A204.1 (cell line): Measurements from ENCODE around the gene ZNF438.

Source experiments
- FAIRE-seq: peaks from 2 replicates; lab custom pipeline; 2012; peaks lifted over from hg19 to GRCh38; lab: Jason Lieb, UNC

Gene ZNF438

DNA sequence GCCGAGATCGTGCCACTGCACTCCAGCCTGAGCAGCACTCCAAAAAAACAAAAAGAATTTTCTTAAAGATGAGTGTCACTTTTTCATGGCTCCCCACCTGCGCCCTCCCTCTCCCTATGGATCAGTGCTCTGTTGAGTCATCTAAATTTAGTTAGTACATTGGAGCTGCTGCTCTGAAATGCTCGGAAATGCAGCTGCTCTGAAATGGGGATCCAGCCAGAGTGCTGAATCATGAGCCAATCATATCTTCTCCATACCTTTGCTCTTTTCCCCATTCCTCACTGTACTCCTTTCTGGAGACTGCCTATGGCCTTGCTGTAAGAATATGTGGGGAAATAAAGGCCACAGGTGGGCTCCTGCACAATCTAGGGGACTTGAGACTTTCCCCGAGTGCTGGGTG, 188.8 kb downstream of the ZNF438 start:
- no peak for FAIRE-seq

DNA sequence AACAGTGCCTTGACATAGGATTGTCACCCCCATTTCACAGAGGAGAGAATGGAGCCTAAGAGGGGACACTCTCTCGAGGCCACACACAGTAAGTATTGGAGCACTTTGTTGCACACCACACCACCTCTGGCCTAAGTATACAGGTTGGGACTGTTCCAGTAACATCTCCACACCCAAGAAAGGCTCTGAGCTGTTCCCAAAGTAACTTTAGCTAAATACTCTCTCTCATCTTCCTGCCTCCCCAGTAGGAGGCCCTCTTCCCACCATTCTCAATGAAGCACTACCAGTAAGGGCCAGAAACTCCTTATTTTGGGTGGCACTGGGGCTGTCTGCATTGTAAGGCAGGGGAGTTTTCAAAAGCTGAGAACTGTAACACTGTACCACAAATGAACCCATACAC, 189.5 kb downstream of the ZNF438 start:
- no peak for FAIRE-seq

DNA sequence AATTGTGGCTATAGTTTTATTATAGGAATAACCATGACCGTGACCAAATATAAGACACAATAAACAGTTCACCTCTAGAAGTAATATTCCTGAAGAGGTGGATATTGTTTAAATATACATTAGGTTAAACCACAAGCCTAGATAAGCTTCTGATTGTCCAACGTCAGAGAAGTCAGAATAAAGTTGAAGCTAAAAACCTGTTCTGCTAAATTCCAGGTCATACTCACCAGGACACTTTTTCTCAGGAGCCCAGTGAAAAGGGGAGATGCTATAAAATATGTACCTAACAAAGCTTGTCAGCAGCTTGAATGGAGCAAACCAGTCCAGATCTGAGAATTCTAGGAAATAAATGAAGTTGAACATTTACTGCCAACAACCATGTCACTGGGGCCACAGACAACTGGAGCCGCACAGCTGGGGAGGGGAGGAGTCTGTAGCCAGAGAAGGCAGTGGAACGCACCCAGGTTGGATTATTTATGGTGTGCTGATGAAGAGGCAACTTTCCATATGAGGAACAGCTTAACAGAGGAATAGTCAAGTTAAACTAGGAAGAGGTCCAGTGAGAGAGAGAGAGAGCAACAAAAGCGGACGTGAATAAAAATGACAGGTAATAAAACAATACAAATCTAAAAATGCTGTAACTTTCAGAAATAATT, 191.1 kb downstream of the ZNF438 start:
- no peak for FAIRE-seq

DNA sequence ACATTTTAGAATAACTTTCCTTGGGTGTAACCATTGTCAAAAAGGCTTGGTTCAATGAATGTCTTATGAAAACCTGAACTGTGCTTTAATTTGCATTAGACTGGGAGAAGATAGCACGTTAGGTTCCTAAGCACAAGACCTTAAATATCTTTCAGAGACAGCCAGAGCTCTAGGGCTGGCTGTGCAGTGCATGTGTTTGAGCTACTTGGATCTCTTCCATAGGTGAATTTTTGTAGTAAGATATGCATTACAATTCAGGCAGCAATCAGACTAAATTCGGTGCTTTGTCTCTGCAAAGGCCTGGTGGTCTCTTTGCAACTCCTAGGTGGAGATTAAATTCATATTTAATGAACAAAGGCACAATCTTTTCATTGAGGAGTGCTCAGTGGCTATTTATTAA, 192.0 kb downstream of the ZNF438 start:
- FAIRE-seq = no peak

DNA sequence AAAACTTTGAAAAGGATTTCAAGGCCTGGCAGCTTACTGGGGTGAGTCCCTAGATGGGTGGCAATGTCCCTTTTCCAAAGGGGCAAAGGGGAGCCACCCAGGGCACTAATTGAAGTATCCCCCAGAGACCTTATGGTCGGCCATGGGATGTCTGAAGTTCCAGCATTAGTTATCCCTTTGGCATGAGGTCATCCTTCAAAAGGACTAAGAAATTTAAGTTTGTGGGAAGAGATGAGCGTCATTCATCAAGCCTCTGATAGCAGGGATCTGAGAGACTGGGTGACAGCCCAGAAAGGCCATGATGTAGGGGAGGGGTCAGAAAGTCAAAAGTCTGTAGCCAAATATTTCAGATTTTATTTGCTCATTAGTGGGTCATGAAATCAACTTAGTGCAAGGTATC, 195.3 kb downstream of the ZNF438 start:
- no peak for FAIRE-seq

DNA sequence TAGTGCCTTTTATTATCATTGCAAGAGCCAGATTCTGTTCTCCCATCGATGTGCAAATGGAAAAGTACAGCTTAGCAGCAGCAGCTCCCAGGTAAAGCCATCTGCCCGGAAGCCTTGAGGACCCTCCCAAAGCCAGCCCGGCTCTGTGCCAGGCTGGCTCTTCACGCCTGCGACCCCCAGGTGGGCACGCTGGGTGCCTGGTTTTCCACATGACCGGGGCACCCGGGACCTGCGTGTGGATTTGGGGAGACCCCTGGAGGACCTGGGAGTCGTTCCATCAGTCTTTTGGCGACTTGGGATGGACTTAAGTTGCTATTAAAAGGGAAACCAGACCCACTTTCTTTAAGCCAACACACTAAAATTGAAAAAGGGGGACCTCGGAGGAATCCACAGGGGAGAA, 196.5 kb downstream of the ZNF438 start:
- no peak for FAIRE-seq

DNA sequence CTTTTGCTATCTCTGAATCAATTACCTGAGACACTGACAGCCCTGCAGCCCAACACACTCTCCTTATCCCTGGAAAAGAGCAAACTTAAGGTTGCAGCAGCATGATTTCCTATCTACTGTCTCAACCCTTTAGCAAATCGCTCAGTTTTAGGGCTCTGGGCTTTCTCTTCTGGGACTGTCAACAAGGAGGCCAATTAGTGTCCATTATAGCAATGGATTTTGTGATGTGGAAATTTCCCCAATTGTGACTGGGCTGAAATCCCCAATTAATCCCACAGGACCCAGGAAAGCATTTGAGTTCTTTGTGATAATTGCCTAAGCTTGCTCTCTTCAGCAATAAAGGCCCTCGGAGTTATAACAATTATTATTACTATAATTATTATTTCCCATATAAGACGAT, 197.0 kb downstream of the ZNF438 start:
- no peak for FAIRE-seq

DNA sequence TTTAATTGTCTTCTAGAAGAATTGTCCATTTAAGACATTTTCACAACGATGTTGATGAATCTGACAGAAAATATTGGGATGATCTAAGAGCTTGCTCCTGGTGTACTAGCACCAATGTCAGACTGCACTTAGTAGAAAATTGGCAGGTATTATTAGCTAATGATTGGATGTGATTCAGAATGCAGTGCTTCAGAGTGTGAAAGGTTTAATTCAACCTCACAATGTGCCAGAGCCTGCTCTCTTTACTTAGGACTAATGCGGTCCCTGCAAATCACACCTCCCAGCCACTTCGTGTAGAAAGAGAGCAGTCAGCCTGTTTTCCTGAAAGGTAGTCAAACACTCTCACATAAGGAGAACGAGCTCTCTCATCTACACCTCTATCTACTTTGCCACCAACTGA, 197.5 kb downstream of the ZNF438 start:
- no peak for FAIRE-seq

DNA sequence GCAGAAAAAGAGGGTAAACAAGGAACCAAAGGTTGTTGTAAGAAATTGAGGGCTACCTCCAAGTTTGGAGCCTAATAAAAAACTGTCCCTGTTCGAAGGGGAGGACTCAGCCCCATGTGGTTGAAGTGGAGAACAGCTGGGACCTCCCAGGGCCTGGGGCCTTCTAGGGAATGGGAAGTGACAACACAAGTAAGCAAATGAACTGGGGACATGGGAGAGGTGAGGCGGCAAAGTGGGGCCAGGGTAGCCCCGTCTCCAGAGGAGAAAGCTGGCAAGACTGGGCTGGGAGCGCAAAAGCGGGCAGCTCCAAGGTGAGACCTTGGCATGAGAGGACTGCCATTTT, 198.1 kb downstream of the ZNF438 start:
- no peak for FAIRE-seq

DNA sequence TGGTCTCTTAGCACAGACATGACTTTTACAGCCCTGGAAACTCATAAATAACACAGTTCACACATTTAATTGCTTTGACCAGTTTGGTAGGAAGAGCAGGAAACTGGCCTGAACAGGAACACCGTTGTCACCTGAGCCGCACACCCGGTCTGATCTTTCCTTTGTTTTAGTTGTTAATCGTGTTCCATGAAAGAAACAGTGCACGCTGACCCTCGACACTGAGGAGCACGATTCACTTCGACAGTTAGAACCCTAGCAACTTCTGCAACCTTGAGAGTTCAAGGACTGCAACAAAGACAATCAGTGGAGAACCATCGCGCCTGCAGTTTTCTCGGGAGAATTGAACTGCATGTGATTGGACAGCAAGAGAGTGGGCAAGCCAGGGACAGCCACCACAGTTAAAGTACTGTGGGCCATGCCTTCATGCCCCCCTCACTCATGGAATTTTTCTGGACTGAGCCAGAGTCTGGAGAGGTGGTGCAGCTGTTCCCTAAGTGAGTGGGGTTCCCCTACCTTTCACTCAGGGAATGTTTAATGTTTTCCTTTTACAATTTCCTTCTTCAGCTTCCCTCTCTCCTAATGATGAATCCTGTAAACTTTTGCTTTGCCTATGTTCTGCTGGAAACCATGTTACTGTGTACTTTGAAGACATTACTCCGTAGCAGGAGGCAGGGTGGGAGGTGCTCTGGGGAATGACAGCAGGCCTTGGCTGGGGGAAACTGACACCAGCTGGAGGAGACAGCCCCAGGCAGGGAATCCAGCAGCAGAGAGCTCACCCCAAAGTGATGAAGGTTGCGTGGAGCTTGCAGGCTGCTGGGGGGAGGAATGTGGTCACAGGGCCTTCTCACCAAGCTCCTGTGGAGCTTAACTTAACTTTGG, 198.7 kb downstream of the ZNF438 start:
- FAIRE-seq = no peak

DNA sequence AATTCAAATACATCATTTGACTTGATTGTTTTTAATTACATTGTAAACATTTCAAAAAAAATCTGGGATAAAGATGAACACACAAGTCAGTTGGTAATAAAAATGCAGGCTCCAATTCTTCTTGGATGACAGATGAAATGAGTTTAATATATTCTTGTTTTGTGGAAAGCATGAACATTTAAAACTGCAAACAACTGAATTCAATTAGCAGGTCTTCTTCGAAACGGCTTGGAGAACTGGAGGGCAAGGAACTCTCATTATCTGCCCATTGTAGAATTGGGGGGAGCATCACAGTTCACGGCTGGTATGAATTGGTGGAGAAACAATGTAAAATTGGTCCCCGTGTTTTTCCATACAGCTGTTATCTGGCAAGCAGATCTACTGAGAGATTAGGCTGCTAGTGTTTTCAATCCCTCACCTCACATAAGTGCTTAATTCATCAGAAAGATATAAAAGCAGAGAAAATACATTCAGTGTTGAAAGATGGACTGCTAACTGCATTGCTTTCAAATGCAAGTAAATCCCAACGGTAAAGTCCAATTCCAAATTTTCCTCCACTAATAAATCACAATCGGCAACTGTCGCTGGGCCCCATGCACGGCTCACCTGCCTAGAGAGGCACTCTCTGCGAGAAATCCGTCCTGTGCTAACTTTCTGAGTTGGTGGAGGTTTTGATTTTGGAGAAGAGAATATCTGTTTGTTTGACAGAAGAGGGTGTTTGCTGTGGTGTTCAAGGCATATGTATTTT, 199.5 kb downstream of the ZNF438 start:
- FAIRE-seq = no peak

DNA sequence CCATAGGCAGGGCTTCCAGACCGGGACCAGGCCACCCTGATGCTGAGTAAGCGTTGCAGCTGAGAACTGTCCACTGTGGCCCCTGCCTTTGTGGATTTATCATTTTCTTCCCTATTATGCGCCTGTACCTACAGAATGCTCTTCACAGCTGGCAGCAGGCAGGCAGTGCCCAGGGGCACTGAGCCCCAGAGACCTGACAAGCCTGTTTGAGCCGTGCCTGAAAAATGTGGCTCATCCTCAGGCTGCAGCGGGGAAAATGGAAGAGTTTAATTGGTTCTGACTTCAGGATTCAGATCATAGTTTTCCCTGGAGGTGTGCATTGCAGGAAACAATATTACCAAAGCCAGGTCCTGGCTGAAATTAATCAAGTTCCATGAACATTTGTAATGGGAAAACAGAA, 200.2 kb downstream of the ZNF438 start:
- no peak for FAIRE-seq

DNA sequence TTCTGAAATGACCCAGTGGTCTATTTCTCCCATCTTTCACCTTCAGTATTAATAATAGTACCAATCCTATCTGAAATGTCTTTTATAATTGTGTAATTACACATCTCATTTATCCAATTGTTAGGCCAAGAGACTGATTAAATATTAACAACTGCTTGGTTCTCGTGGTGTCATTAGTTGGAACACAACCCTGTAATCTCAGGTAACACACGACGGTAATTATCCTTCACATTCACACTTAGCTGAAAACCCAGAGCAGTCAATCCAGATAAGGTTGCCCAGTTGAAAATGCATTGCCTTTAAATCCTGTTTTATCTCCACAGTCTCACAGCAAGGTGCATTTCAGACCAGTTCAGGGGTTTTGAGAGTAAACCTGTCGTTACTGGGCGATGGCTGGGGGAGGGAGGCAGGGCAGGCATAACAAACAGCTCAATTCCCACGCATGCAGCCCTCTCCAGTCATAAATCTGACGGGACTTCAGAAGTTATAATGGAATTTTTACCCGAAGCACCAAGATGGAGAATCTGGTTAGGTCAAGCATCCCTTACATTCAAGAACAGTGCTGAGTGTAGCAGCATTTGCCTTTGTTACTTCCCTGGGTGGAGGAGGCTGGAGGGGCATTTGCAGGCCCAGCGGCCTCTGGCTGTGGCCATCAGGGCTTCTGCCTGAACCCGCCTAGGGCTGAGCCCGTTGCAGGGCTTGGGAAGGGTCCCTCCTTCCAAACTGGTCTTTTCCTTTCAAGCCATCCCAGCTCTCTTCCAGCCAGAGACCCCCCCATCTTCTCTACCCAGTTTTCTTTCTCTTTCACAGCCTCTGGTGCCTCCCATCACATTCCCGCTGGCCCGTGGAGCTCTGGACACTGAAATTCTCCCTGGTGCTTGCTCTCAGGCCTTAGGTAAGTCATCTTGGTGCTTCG, 201.1 kb downstream of the ZNF438 start:
- FAIRE-seq = no peak

DNA sequence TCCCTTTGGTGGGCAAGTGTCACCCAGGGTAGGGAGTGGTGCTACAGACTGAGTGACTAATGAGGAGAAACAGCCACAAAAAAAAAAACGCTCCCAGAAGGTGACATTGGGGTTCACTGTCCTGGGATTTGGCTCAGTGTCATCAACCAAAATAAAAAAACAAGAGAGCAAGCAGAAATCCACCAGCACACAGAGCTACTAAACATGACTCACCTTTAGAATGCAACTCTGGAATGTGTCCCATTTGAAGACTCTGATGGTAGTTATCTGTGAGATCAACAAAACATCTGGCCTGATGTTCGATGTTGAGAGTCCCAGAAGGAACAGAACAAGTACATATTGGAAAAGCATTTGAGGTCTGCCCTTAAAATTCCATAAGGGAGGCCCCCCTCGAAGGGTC, 201.8 kb downstream of the ZNF438 start:
- no peak for FAIRE-seq

DNA sequence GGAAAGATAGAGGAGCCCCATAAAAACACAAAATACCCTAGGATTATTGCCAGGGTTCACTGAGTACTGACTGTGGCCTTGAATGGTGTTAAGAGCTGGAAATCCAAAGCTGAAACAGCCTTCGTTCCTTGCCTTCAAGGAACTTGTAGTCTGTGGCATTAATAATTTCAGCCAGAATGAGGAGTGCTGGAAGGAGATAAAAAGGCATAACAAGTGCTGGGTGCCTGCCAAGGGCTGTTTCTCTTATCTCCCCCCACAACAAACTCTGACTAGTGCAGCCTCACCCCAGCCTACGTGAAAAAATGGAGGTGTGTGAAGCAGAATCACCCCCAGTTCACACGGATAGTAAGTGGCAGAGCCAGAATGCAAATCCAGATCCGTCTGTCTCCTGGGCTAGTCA, 203.0 kb downstream of the ZNF438 start:
- no peak for FAIRE-seq

DNA sequence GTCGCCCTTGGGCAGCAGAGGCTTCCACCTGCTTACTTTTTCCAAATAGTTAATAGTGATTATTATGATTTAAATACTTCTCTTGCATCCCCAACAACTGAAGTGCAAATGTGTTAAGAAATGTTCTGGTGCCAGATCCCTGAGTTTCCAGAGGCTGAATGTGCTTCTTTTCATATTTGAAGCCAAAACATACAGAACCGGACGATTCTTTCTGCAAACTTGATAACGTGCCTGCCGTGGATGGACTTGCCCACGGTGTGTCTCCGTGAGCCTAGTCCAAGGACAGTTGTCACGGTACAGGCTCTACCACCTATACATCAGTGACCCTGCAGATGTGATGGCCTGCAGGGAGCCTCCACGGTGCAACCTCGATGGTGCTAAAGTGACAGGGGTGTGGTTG, 203.5 kb downstream of the ZNF438 start:
- FAIRE-seq = no peak

DNA sequence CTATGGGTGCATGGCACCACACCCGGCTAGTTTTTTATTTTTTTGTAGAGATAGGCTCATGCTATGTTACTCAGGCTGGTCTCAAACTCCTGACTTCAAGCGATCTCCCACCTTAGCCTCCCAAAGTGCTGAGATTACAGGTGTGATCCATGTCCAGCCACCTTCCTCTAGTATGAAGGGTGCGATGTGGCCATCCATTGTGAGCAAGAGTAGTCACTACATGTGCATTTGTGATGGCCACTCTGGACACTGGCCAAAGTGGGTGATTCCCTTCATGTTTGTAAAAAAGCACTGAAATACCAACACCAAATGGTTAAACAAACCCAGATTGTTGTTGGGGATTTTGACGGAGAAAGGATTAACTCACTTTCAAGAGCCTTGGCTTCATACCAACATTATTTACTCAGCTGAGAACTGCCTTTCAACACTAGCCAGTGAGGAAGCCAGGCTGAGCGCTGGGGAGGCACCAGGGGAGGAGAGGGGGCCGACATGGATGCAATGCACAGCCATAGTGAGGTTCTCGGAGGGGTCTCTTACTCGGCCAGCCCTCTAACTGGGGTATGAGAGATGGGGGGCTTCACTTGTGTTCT, 204.0 kb downstream of the ZNF438 start:
- no peak for FAIRE-seq

DNA sequence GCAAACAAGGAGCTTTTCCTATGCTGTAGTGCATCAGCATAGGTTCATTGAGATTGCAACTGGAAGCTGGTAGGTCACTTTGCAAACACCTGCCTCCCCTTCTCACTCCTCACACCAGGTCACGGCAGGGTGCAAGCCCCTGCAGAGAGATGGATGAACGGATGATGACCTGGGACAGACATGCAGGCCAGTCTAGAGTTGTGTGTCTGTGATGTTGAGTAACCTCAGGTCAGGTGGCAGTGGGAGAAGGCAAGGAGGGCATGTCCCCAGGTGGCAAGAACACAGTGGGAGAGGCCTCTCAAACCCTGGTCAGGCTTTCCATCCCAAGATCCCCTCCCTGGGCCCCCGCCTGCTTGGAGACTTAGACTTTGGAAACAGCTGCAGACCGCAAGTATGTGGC, 205.0 kb downstream of the ZNF438 start:
- no peak for FAIRE-seq

DNA sequence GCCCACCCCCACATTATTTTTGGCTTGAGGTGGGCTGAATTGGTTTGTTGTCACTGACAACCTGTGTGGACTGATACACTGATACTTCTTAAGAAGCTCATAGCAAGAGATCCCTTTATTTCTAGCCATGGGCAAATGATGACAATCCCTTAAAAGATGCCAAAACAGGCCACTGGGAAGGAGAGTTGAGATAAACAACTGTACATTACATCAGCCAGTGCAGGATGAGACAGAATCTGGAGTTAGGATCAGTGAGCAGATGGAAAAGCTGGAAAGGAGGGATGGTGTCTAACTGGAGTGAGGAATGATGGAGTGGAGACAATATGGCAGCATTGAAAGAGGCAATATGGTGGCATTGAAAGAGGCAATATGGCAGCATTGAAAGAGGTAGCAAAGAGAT, 206.2 kb downstream of the ZNF438 start:
- no peak for FAIRE-seq

DNA sequence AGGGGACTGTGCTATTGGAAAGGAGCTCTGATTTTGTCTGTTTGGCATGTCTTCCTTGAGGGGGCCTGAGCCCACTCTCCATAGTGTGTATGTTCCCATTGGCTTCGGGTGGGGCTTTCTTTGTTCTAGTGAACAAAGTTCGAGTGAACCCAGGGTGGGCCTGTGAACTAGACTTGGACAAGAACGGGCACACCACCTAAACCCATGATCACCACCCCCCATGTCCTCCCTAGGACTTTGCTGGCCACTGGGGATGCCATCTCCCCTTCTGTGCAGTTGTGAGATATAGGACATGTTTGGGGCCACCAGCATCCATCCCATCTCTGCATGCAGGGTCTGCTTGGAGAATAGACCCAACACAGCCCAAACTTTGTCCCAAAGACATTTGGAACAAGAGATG, 206.6 kb downstream of the ZNF438 start:
- FAIRE-seq = no peak

DNA sequence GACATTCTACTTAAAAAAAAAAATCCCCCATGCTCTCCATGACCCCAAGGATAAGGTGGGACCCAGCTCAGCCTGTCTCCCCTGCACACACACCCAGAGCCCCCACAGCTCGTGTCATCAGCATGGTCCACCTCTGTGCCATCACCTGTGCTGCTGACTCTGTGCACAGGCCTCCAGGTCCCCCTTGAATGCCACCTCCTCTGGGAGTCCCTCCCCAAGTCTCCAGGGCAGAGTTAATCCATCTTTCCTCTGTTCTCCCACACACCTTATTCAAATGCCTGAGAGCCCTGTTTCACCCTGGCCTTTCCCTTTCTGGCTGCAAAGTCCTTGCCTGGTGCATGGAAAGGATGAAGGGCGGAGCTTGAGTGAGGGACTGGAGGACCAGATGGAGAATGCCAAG, 208.0 kb downstream of the ZNF438 start:
- no peak for FAIRE-seq
